WTC11 (cell line): ENCODE data around the gene SPDYE6. TPM values are rescaled to one million over a fixed set of nuclear protein-coding genes. Genes with fewer than 3 reads are reported as not detected.

ENCODE experiments used
- ATF2 ChIP-seq: sonication (generic); formaldehyde crosslinking; IDR thresholded peaks from 2 replicates; pipeline ENCODE4 v1.8.1; 2022; ENCODE audit warnings: low read depth, missing genetic modification reagents, borderline replicate concordance
- CBFB ChIP-seq: sonication (generic); formaldehyde crosslinking; IDR thresholded peaks from 2 replicates; pipeline ENCODE4 v1.8.1; 2022; ENCODE audit warnings: mild to moderate bottlenecking, low read depth, missing genetic modification reagents
- CTCF ChIP-seq: fragments of 200-600 bp; IDR thresholded peaks from 2 replicates; pipeline ENCODE4 v1.8.0; 2022; ENCODE audit warnings: antibody characterized with exemption
- E2F4 ChIP-seq: sonication (generic); formaldehyde crosslinking; IDR thresholded peaks from 2 replicates; pipeline ENCODE4 v1.8.1; 2022; ENCODE audit warnings: low read depth, mild to moderate bottlenecking, moderate library complexity, missing genetic modification reagents, borderline replicate concordance
- ELF4 ChIP-seq: sonication (generic); formaldehyde crosslinking; IDR thresholded peaks from 2 replicates; pipeline ENCODE4 v1.8.1; 2022; ENCODE audit warnings: low read depth, mild to moderate bottlenecking, moderate library complexity, missing genetic modification reagents
- ERG ChIP-seq: fragments of 250-450 bp; sonication (Bioruptor Pico); IDR thresholded peaks from 2 replicates; pipeline ENCODE4 v1.8.0; 2021; ENCODE audit warnings: mild to moderate bottlenecking
- ETV6 ChIP-seq: sonication (generic); formaldehyde crosslinking; IDR thresholded peaks from 2 replicates; pipeline ENCODE4 v1.8.1; 2022; ENCODE audit warnings: mild to moderate bottlenecking, missing genetic modification reagents
- FOXP1 ChIP-seq: sonication (generic); formaldehyde crosslinking; IDR thresholded peaks from 2 replicates; pipeline ENCODE4 v1.8.0; 2022; ENCODE audit warnings: missing genetic modification reagents, mild to moderate bottlenecking, moderate library complexity, borderline replicate concordance
- GTF2I ChIP-seq: fragments of 250-450 bp; sonication (Bioruptor Pico); conservative IDR thresholded peaks from 2 replicates; pipeline ENCODE4 v1.4.0; 2021; ENCODE audit warnings: mild to moderate bottlenecking
- MAX ChIP-seq: sonication (generic); formaldehyde crosslinking; IDR thresholded peaks from 2 replicates; pipeline ENCODE4 v1.8.0; 2022; ENCODE audit warnings: mild to moderate bottlenecking, missing genetic modification reagents
- MYBL2 ChIP-seq: sonication (generic); formaldehyde crosslinking; IDR thresholded peaks from 2 replicates; pipeline ENCODE4 v1.8.1; 2023; ENCODE audit warnings: mild to moderate bottlenecking, moderate library complexity, missing genetic modification reagents
- NFATC4 ChIP-seq: fragments of 250-450 bp; sonication (Bioruptor Pico); IDR thresholded peaks from 2 replicates; pipeline ENCODE4 v1.9.0; 2021; ENCODE audit warnings: mild to moderate bottlenecking
- NR1H2 ChIP-seq: sonication (generic); formaldehyde crosslinking; IDR thresholded peaks from 2 replicates; pipeline ENCODE4 v1.9.0; 2021; ENCODE audit warnings: mild to moderate bottlenecking, moderate library complexity, missing genetic modification reagents
- NR3C1 ChIP-seq: sonication (generic); formaldehyde crosslinking; conservative IDR thresholded peaks from 2 replicates; pipeline ENCODE4 v1.8.1; 2023; ENCODE audit warnings: low read depth, mild to moderate bottlenecking, missing genetic modification reagents
- PRDM15 ChIP-seq: sonication (generic); formaldehyde crosslinking; IDR thresholded peaks from 2 replicates; pipeline ENCODE4 v1.8.0; 2022; ENCODE audit warnings: missing genetic modification reagents
- SP1 ChIP-seq: sonication (generic); formaldehyde crosslinking; conservative IDR thresholded peaks from 2 replicates; pipeline ENCODE4 v1.8.1; 2022; ENCODE audit warnings: missing genetic modification reagents
- ZBTB43 ChIP-seq: sonication (generic); formaldehyde crosslinking; IDR thresholded peaks from 2 replicates; pipeline ENCODE4 v1.8.1; 2023; ENCODE audit warnings: mild to moderate bottlenecking, missing genetic modification reagents
- ZNF425 ChIP-seq: fragments of 250-450 bp; sonication (Bioruptor Pico); conservative IDR thresholded peaks from 2 replicates; pipeline ENCODE4 v1.9.0; 2021; ENCODE audit warnings: mild to moderate bottlenecking
- ZNF532 ChIP-seq: fragments of 250-450 bp; sonication (Bioruptor Pico); IDR thresholded peaks from 2 replicates; pipeline ENCODE4 v1.9.0; 2021; ENCODE audit warnings: mild to moderate bottlenecking, borderline replicate concordance
- total RNA-seq: library from RNA; stranded (reverse); gene quantifications from 3 replicates; pipeline ENCODE4 v1.2.3, GENCODE V29; 2021

SPDYE6 gene
- total RNA-seq, 1 experiment from 2014 or later, result not detected

- no peak for TF ChIP-seq ZNF532 (CRISPR knock-in tag)
- peak; percentile 51 for TF ChIP-seq MAX
- no peak for TF ChIP-seq CTCF
- no peak for TF ChIP-seq PRDM15 (CRISPR knock-in tag)
- TF ChIP-seq GTF2I, result no peak
- 0 out of 2 replicates have a peak, but pooled peaks have one; percentile 22 for TF ChIP-seq ERG (CRISPR knock-in tag)
- TF ChIP-seq ETV6 (CRISPR knock-in tag), result no peak
- TF ChIP-seq MYBL2 (CRISPR knock-in tag), result no peak
- peak; percentile 75 for TF ChIP-seq SP1 (CRISPR knock-in tag)
- TF ChIP-seq NR3C1, result no peak
- no peak for TF ChIP-seq ATF2 (CRISPR knock-in tag)
- TF ChIP-seq ZNF425 (CRISPR knock-in tag), result no peak
- TF ChIP-seq NR1H2, result no peak
- TF ChIP-seq FOXP1 (CRISPR knock-in tag), result no peak; the same call in 1 of the 2 replicates
- no peak for TF ChIP-seq CBFB (CRISPR knock-in tag)
- TF ChIP-seq E2F4 (CRISPR knock-in tag), result no peak
- no peak for TF ChIP-seq ZBTB43 (CRISPR knock-in tag)
- no peak for TF ChIP-seq ELF4
- 0 out of 2 replicates have a peak, but pooled peaks have one; percentile 45 for TF ChIP-seq NFATC4 (CRISPR knock-in tag)
These were observed 39.8 kb upstream of the SPDYE6 start, which contains the start of gene PRKRIP1 (continued) for GRCh38 chr7:102395873-102396709.
